H1 (cell line): Measurements from ENCODE around the gene KCTD17. TPM values are rescaled to one million over a fixed set of nuclear protein-coding genes. Genes with fewer than 3 reads are reported as not detected.

ENCODE experiments used
- CBX5 ChIP-seq: fragments of 300-800, 300-1000 bp; sonication (generic); IDR thresholded peaks from 2 replicates; pipeline ENCODE4 v1.7.1; 2016; ENCODE audit warnings: antibody characterized with exemption, low read length, low read depth
- KDM4A ChIP-seq: IDR thresholded peaks from one replicate; pipeline ENCODE4 v1.7.1; 2012; ENCODE audit warnings: low read depth, mild to moderate bottlenecking, moderate library complexity, low read length, inconsistent platforms; ENCODE audit not compliant: severe bottlenecking
- polyA plus RNA-seq, 7 experiments: library from polyadenylated mRNA; depleted of rRNA in 3 of 7; stranded (reverse) in 5 of 7; unstranded in 2 of 7; fragments of >200 nt in 5 of 7; fragments of 200-250 nt in 2 of 7; gene quantifications; 1 replicate in 5 of 7; 2 replicates in 1 of 7; 4 replicates in 1 of 7; pipeline versions ENCODE4 v1.2.1 to v1.2.3, GENCODE V29; 2011 to 2013; ENCODE audit warnings: missing spikeins in 2 of 7, mixed read lengths in 2 of 7
- total RNA-seq: library from RNA; stranded (reverse); fragmentation: NEBNext Ultra II Directional; extraction: Animal tissue kit (Norgen Biotek cat#: 25700); gene quantifications from 2 replicates; pipeline ENCODE4 v1.2.1, GENCODE V29; 2021

KCTD17 gene
- total and polyA plus RNA-seq, 2 of the 8 experiments (the other 6 are each of a cell fraction or from before 2014, with no cell fraction given): 39.4 to 44.0 TPM

DNA sequence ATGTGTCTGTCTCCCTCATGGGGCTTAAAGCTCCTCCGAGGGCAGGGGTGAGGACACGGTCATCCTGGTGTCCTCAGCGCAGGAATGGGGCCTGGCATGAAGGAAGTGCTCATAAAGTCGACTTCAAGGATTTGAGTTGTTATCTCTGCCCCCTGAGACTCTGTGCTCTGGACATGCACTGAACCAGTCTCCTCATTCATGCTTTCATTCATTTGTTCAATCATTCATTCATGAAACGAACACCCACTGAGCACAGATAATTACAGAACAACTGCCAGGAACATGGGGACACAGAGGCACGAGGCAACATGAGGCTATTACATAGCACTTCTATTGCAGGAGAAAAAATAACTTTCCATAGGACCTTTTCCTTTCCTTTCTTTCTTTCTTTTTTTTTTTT is 41.5 kb downstream of the KCTD17 start (continued):
- TF ChIP-seq CBX5 (no peak), KDM4A (no peak)
